Stimulated activated CD8-positive, alpha-beta memory T cell treated with anti-CD3 and anti-CD28 coated beads, Interleukin-7, amount 100 ng/mL, for 1 hour (primary cell): ENCODE measurements around the gene ARHGAP8.
"Not testable (repeated sequence)": the region's sequence is repeated elsewhere in the genome, so short reads cannot be mapped to it uniquely, and the experiment has no call there.

ENCODE experiments used
- DNase-seq, 2 donors: peaks; one replicate each; pipeline ENCODE4 v3.0.0-alpha.2; 2020; ENCODE audit warnings: low read depth in 2 of 2

ARHGAP8 gene

DNA sequence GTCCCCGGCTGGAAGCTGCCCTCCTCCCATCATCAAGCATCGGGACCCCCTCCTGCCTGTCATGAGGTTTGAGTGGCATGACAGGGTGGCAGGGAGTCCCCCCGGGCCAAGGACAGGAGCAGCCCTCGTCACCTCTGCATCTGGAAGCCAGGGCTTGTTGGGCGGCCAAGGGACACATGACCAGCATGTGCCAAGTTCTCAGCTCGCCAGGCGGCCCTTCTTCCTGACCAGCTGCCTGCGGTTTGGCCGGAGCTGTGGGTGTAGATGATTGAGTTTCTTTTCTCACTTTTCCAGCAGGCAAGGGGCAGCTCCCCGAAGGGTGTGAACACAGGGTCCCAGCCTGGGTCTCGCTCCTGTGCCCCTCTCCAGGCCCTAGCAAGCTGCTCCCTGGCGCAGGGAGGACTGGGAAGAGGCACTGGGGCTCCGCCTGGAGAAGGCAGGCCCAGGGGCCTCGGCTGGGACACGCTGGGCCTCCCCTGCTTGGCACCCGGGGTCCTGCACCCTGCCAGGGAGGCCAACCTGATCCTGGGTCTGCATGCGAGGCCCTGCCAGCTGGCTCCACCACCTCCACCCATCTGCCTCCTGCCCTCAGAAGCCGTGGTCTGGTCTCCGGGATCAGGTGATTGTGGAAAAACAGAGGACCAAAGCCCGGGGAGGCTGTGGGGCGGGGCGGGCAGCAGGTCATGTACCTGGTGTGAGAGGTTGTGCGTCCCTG lies 13.4 kb downstream of the ARHGAP8 start:
- DNase-seq, result no peak

DNA sequence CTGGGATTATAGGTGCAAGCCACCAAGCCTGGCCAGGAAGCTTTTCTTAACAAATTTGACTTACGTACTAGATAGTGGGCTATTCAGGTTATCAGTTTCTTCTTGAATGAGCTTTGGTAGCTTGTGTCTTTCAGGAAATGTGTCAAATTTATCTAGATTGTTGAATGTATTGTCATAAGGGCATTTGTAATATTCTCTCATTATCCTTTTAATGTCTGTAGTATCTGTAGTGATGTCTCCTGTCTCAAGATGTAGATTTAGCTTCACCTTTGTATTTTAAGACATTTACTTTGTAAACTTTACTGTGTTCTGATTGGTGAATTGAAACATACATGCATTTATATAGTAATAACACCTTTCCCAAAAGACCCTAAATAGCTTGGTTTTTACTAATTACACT lies 20.7 kb downstream of the ARHGAP8 start:
- no peak for DNase-seq

DNA sequence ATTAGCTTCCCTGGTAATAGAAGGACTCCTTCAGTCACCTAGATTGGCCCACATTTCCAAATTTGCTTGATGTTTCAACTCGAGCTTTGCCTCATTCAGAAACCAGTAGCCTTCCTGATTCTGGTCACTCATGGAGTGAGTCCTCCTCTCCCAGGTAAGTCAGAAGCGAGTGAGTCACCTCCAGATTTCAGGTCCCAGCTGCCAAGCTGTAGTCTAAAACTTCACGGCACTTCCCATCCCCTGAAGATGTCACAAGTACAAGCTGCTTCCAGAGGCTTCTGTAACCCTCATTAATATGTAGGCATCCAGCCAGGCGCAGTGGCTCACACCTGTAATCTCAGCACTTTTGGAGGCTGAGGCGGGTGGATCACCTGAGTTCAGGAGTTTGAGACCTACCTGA lies 23.5 kb downstream of the ARHGAP8 start:
- no peak for DNase-seq

DNA sequence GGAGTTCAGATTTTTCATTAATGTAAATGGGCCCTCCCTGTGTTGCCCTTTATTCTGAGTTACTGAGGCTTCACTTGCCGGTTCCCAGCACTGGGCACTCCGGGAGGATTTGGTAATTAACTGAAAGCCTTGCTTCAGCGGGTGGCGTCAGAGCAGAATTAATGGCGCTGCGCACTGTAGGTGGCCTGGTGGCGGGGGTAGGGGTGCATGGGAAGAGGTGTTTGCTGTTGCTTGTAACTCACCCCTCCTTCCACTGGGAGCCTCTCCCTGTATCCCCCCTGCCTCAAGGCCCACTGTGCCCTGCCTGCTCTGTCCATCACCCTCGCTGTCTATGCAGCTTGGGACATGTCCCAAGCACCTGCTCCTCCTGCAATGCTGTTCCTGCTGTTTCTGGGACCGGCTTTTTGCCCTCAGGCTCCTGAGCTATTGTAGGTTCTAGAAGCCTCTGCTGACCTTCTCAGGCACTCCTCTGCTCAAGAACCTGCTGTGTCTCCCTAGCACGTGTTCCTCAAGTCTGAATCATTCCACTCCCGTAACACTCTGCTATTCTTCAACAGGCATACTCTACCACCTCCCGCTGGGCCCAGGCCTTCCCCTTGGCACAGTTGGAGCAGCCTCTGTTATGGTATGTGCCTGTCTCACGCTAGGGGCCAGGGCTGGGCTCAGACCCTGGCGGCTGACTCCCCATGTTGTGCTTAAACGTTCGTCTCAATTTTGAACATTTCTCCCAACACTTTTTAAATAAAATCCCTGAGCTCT lies 24.4 kb downstream of the ARHGAP8 start:
- no peak for DNase-seq

DNA sequence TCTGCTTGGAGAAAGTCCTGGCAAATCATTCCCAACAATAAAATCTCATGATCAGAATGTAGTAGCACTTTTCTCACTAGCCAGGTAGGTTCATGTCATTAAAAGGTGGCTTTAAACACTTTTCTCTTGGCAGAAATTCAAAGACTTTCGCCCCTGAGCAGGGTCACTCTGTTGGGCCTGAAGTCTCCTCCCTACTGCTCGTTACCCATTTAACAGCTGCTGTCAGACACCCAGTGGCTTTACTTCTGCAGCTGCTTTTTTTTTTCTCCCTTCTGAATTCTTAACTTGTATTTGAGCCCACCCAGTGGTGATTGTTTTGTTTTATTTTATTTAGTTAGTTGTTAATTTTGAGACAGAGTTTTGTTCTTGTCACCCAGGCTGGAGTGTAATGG lies 25.0 kb downstream of the ARHGAP8 start:
- DNase-seq, result no peak

DNA sequence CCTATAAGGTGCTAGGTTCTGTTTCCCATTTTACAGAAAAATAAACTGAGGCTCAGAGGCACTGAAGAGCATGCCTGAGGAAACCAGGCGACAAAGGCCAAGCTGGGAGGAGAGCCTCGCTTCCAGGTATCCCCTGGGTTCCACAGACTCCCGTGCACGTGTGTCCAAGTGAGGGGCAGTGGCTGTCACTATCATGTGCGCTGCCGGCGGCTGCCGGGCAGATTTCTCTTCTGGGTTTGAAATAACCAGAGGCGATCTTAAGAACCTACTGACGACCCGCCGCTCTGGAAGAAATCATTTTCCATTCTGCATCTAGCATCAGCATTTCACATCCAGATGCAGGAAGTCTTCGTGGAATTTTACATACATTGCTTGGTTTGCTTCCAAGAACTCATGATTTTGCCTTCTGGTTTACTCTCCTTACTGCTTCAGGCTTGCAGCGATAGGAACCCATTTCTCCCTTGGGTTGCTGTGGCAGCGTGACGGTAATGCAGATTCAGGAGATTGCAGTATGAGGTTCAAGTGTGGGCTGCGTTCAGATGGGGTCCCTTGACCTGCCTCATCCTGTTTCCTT lies 28.6 kb downstream of the ARHGAP8 start:
- DNase-seq, result no peak

DNA sequence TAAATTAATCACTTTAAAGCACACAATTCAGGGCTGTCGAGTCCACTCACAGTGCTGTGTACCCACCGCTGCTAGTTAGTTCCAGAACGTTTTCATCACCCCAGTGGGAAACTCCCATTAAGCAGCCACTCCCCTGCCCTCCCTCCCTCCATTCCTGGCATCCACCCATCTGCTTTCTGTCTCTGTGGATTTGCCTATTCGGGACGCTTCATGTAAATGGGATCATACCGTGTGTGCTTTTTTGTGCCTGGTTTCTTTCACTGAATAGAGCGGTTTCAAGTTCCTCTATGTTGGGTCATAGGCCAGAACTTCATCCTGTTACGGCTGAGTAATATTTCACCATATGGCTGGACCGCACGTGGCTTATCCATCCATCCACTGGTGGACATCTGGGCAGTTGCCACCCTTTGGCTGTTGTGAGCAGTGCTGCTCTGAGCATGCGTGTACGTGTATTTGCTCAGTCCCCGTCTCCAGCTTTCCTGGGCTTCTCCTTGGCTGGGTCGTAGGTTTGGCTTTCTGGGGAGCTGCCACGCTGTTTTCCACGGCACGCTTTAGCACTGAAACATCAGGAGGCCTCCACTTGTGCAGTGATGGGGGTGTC lies 30.1 kb downstream of the ARHGAP8 start:
- no peak for DNase-seq

DNA sequence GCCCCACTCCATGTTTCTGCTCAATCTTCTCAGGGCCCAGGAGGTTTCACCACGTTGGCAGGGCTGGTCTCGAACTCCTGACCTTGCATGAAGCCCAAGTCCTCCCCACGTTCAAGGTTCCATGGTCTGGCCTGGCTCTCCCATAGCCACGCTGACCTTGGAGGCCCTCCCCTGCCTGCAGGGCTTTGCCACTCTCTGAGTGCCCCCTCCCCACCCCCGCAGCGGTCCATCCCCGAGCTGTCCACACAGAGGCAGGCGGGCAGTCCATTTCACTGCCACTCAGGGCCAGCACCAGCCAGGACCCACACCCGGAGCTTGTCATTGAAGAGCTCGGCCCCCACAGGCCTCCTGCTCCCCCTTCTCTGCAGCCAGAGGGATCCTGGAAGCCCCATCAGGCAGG lies 30.7 kb downstream of the ARHGAP8 start:
- DNase-seq, result no peak

DNA sequence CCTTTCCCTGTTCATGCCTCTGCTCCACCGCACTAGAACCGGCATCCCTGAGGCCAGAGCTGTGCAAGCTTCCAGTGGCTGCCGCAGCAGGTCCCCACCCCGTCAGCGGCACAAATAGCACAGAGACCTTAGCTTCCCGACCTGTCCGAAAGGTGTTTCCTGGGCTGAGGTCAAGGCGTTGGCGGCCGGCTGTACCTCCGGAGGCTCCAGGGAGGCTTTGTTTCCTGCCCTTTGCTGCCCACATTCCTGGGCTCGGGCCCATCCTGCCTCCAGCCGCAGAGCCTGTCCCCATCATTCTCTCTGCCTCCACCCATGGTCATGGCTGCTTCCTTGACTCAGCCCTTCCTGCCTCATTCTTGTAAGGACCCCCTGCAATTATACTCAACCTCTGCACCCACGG lies 31.2 kb downstream of the ARHGAP8 start:
- no peak for DNase-seq

DNA sequence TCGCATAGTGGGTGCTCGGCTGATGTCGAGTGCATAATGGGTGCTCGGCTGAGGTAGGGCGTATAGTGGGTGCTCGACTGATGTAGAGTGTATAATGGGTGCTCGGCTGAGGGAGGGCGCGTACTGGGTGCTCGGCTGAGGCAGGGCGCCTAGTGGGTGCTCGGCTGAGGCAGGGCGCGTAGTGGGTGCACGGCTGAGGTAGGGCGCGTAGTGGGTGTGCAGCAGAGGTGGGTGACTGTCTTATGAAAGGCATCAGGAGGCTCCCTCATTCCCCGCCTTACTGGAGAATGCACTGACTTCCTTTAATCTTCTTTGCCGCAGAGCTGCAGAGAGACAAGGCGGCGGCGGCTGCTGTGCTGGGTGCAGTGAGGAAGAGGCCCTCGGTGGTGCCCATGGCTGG lies 33.8 kb downstream of the ARHGAP8 start:
- DNase-seq, result no peak

DNA sequence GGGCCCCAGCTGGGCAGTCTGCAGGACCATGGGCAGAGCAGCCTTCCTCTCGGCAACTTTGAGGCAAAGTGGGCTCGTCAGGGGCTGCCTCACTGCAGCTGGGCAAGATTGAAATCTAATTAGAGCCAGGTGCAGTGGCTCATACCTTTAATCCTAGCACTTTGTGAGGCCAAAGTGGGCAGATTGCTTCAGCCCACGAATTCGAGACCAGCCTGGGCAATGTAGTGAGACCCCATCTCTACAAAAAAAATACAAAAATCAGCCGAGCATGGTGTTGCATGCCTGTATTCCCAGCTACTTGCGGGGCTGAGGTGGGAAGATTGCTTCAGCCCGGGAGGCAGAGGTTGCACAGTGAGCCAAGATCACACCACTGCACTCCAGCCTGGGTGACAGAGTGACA lies 34.2 kb downstream of the ARHGAP8 start:
- DNase-seq, result no peak

DNA sequence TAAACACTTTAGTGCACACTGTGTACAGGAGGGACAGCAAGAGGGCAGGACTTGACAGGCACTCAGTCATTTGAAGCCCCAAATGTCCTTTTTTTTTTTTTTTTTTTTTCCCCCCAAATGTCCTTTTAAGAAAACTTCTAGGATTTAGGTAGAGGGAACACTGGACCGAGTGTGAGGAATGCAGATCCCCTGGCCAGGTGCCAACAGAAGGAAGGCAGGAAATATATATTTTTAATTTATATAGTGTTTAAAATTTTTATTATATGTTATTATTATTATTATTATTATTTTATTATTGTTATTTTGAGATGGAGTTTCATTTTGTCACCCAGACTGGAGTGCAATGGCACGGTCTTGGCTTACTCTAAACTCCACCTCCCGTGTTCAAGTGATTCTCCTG lies 35.5 kb downstream of the ARHGAP8 start:
- no peak for DNase-seq

DNA sequence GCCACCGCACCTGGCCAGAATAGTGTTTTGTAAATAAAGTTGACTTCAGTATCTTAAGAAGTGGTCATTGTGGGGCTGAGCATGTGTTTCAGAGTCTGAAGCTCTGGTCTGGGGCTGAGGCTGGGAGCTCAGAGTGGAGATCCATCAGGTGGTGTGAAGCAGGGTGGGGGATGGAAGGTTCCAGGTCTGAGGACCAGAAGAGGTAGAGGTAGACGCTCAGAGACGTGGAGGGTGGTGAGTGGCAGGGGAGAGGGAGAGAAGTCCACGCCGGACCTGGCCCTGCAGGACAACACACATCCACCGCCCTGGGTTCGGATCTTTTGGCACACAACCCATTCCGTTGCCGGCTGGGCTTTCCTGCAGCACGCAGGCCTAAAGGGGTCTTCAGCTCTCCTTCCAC lies 40.7 kb downstream of the ARHGAP8 start:
- no peak for DNase-seq

DNA sequence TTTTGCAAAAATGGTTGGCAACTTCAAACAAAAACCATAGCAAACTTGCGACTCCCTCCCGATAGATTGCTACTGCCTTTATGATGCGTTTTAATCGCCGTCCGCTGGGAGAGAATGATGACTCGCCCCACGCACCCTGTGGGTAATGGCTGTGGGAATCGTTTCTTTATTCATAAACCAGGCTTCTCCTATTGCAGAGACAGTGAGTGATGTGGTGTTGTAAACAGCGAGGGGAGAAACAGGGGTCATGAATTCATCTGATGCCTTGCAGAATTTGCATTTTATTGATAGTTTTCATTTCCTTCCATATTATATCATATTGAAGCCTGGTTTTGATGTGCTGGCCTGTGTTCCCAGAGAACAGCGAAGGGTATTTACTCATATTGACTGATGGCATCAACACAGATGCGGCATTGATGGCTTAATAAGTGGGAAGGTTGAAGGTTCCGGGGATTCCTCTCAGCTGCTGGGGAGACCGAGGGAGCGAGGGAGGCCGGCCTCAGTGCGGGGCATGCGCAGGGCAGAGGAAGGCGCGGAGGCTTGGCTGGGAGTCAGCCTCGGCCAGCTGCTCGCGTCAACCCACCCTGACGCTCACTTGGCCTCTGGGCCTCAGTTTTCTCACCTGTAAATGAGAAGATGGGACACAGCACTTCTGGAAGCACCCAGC lies 41.3 kb downstream of the ARHGAP8 start:
- DNase-seq, result no peak

DNA sequence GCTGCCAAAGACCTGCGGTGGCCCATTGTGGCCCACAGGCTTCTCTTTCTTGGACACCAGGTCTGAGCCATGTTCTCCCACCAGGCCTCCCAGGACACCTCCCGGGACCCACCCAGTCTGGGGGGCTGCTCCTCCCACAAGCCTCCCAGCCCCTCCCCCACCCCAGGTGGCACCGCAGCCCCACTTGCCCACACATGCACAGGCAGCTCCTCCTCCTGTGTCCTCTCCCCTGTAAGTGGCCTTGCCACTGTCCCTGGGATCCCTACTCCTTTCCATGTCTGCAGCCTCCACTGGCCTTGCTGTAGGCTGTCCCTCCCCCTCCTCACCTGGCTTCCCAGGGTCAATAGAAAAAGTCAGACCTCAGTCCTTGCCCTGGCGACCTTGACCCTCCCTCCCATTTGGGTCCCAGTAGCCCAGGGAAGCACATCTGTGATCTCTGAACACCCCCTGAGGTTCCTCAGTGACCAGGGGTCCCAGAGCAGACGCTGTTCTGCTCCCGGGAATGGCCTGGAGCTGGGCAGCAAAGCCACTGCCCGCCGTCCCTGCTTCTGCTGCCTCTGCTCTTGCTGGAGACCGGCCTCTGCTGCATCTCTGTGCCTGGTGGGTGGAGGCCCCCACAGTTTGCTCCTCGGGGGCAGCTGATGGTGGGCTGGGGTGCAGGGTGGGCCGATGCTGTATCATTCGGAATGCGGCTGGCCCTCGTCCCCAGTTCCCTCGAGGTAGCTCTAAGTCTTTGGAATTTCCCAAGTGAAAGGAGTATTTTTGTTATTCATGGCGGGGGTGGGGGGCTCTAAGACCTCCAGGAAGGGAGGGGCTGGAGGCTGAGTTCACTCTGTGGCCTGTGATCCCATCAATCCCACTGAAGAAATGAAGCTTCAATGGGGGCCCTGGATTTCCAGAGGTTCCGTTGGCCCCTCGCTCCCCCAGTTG lies 43.6 kb downstream of the ARHGAP8 start:
- no peak for DNase-seq

DNA sequence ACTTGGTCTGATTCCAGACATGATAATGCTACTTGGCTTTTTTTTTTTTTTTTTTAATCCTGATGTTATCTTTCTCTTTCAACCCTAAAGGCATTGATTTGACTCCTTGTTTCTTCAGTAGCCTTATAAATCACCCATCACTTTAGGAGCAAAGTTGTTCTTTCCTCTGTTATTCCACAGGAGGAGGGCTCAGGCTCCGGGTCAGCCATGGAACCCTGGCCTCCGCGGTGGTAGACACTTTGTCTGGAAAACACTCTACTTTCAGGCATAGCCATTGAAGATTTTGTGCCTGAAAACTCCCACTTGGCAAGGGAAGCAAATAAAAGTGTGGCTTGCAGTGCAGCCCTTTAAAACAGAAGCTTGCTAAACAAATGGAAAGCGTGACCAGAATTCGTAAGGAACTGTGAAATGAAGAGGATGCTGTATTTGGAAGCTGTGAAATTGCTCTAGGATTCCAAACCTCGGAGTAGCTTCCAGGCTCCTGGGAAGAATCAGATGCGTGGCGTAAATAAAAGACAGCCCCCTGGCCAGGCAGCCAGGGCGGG lies 44.9 kb downstream of the ARHGAP8 start:
- no peak for DNase-seq

DNA sequence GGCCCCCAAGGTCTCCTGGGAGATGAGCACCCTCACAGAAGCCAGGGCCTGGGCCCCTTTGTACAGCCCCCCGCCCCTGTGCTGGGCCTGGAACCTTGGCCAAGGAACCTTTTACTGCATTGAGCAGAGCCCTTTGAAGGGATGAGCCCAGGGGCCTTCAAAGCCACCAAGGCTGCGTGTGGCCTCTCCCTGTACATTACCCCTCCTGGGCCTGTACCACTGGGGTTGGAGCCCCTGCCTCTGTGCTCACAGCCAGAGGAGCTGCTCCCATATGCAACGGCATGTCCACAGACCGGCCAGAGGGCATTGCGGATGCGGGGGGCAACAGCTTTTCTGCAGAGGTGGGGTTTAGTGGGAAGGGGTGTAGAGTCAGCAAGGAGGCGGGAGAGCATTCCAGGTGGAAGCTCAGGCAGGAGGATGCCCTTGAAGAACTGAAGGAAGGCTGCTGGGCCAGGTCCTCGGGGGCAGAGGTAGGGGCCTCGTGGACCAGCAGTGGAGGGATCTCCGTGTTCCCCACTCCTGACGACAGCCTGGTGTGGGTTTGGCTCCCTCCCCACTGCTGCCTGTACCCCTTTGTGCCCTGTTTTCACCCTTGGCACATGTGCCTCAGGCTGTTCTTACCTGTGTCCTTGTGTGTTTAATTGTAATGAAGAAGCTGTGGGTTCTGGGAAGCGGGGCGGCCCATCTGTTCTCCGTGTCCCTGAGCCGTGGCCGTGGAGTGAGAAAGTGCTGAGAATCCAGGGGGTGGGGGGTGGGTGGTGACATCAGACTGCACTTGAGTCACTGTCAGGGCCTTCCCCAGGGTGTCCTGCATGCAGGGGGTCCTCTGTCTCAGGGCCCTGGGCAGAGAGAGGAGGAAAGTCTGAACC lies 46.9 kb downstream of the ARHGAP8 start:
- no peak for DNase-seq

DNA sequence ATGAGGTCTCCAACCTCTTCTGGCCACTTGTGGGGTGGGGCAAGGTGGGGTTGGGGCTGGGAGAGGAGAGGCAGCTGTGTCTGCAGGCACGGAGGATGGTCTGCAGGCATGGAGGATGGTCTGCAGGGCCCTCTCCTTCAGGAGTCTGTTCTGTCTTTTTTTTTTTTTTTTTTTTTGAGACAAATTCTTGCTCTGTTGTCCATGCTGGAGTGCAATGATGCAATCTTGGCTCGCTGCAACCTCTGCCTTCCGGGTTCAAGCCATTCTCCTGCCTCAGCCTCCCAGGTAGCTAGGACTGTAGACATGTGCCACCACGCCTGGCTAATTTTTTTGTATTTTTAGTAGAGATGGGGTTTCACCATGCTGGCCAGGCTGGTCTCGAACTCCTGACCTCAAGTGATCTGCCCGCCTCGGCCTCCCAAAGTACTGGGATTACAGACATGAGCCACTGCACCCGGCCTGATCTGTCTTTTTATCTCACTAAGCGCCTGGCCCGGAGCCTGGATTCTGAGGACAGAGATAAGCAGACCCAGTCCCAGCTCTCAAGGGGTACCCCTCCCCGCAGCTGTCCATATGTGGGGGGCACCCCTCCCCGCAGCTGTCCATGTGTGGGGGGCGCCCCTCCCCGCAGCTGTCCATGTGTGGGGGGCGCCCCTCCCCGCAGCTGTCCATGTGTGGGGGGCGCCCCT lies 47.7 kb downstream of the ARHGAP8 start:
- not testable (repeated sequence) for DNase-seq

DNA sequence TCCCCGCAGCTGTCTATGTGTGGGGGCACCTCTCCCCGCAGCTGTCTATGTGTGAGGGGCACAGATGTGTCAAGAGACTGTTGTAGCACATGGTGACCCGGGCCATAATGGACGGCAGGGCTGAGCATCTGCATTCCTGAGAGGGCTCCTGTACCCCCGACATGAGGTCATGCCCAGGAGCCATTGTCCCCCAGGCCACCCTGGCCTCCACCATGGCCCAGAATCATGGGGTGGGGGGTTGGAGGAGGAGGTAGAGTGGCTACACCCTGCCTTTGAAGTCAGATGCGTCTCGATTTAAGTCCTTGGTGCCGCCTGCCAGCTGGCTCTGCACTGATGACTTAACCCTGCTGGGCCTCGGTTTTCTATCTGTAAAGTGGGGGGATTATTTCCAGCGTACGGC lies 49.1 kb downstream of the ARHGAP8 start:
- DNase-seq, result no peak
